22Rv1 (cell line): Measurements from ENCODE around the gene TMEM35B.
"Not testable (repeated sequence)": the region's sequence is repeated elsewhere in the genome, so short reads cannot be mapped to it uniquely, and the experiment has no call there.

ENCODE experiments used
- CTCF ChIP-seq: fragments of 450-650 bp; IDR thresholded peaks from 2 replicates; pipeline ENCODE4 v1.5.1; 2017; ENCODE audit warnings: mild to moderate bottlenecking
- ZFX ChIP-seq: fragments of 450-650 bp; IDR thresholded peaks from 2 replicates; pipeline ENCODE4 v1.6.1; 2017; ENCODE audit warnings: antibody characterized with exemption, borderline replicate concordance

- not testable (repeated sequence) for TF ChIP-seq CTCF, ZFX
Observed at GRCh38 chr1:34967672-34968071, 17.5 kb downstream of the TMEM35B start.
